Measurements from ENCODE around the gene LRMDA.

Gene LRMDA

DNA sequence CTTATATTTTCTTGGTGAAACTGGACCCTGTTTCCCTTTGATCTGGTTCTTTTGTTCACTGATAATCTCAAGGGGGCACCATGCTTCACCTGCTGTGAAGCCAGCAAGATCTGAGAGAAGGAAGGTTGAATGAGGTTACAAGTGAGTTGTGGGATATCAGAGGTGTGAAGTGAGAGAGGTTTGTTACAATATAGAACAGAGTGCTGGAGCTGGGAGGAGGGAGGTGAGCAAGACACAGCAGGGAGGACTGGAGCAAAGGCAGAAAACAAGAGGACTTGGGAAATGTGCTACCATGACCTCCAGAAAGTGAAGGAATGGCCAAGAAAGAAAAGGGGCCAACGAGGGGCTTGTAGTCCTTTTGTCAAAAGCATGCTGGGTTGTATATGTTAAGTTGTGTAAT is 156.6 kb downstream of the LRMDA start:
- TF ChIP-seq CTCF (conservative IDR thresholded peaks at IDR 0.05; ENCODE audit: low read depth, low read length), result no peak
- no peak for DNase-seq (ENCODE audit: low read depth)
- H3K4me3 ChIP-seq (ENCODE audit: low read depth, low read length), result no peak overlapping the region

GRCh38 chr10:75589895-75590654 is 158.7 kb downstream of the LRMDA start:
- no peak for DNase-seq (ENCODE audit: low read depth)
- H3K4me3 ChIP-seq (ENCODE audit: low read depth, low read length), result no peak overlapping the region

DNA sequence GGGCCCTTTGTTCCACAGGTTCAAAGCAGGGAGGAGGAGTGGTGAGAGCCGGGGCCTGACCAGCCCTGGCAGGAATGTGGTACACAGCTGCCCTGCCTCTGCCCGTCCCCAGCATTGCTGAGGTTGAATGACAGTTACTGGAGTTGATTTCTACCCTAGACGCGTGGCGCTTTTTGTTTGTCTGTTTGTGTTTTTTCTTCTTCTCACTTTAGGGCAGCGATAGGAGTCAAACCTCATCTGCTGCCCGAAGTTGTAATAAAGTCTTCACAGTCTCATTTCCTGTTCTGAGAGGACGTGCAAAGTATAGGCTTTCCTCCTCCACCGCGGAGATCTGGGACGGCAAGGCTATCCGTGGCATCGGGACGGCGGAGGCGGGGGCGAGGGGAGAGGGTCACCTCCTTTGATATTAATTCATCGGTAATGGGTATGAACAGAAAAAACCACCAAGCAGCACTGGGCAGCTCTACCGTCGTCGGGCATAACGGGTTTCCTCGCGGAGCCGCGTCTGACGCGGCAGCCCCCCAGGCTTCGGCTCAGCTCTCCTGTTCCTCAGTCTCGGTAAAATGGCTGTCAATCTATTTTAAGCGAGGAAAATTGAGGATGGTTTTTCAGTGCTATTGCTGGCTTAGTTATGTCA is 160.8 kb downstream of the LRMDA start:
- TF ChIP-seq CTCF (conservative IDR thresholded peaks at IDR 0.05; ENCODE audit: low read depth, low read length), result no peak
- DNase-seq (ENCODE audit: low read depth), result no peak
- H3K4me3 ChIP-seq (ENCODE audit: low read depth, low read length), result no peak overlapping the region

More at GRCh38 chr10:75589895-75590654, 158.7 kb downstream of the LRMDA start:
- TF ChIP-seq CTCF (conservative IDR thresholded peaks at IDR 0.05; ENCODE audit: low read depth, low read length), result no peak

GRCh38 chr10:75592791-75593643 is 161.6 kb downstream of the LRMDA start:
- no peak for TF ChIP-seq CTCF (conservative IDR thresholded peaks at IDR 0.05; ENCODE audit: low read depth, low read length)
- DNase-seq (ENCODE audit: low read depth), result no peak
- H3K4me3 ChIP-seq (ENCODE audit: low read depth, low read length), result no peak overlapping the region

DNA sequence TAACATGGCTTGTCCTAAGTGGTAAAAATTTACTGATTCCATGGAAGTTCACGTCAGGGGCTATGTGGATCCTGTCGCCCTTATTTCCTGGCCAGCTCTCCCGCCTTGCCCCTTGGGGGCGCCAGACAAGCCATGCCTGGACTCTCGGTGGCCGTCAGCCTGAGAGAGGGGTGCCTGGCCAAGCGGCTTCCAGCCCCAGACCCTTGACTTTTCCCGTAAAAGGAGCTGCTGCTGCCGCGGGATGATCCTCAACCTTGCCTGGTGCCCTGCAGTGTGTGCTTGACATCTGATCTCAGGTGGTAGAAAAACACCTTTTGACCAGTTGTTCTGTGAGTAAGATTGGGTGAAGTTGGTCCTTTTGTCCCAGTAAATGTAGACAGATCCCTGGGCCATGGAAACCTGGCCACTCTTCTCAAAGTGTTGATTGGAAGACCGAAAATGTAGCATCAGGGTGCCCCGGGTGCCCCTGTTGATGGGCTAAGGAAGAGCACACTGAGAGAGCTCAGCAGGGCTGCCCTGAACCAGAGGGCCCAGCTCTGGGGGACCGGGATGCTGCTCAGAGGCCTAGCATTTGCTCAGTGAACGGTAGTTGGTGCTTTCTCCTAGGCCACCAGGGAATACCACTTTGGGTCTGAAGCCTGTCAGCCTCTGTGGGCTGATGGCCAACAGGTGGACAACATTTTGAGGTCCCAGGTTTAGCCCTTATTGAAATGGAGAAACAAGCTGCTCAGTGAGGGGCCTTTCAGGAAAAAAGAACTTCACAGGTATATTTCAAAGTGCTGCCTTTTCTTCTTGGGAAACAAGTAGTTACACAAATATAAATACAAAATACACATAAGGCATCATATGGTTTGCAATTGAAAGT is 162.5 kb downstream of the LRMDA start:
- H3K4me3 ChIP-seq (ENCODE audit: low read depth, low read length), result no peak overlapping the region
- peak; percentile 11 for TF ChIP-seq CTCF (conservative IDR thresholded peaks at IDR 0.05; ENCODE audit: low read depth, low read length)
- no peak for DNase-seq (ENCODE audit: low read depth)

- DNase-seq (ENCODE audit: low read depth), result no peak
- H3K4me3 ChIP-seq (ENCODE audit: low read depth, low read length), result no peak overlapping the region
- no peak for TF ChIP-seq CTCF (conservative IDR thresholded peaks at IDR 0.05; ENCODE audit: low read depth, low read length)
These were observed 165.7 kb downstream of the LRMDA start for GRCh38 chr10:75596930-75597620.
